IPS-NIHi11 (cell line): ENCODE data around the gene TSACC.
"Not testable (repeated sequence)": the region's sequence is repeated elsewhere in the genome, so short reads cannot be mapped to it uniquely, and the experiment has no call there.

ENCODE experiments used
- DNase-seq: peaks from one replicate; pipeline ENCODE4 v3.0.0; 2012; ENCODE audit warnings: mixed read lengths, low spot score

Gene TSACC

DNA sequence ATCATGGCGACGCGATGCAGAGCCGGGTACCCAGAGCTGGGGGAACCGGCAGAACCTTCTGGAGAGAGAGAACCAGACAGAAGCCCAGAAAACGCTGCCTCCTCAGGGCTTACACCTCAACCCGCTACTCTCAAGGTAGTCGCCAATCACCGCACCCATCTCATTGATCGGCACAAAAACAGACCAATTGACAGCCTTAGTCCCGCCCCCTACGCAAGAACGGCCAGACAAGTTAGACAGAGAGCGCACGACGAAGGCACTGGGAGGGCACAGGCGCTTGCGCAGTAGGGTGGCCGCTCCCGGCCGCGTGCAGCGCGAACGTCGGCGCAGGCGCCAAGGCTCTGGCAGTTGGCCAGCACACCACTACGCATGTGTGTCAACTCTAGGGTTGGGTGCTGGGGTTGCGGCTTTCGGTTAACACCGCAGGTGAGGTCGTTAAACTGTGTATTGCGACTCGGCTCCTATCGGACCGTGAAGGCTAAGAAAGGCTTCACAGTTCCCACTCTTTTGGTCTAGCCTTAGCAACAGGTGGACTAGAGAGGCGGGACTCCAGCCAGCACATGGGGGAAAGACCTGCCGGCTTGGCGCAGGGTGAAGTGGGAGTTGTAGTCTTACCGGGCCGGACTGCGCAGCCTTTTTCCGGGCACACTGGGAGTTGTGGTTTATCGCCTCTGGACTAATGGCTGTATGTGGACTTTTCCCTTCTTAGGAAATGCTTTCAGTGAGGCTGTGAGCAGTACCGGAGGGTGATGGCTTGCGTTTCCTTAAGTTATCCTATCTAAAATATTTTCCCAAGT is at the start of gene TSACC, which contains the start of gene CCT3:
TSACC (plus strand) TSS at position 347 of the 797 bp plus-strand sequence. CDS start 1,232 bp downstream, outside the sequence.
CCT3 (minus strand) TSS at position 113 of the 797 bp plus-strand sequence; CDS start at position 5, 108 bp downstream.
- DNase-seq: peak; percentile 97

DNA sequence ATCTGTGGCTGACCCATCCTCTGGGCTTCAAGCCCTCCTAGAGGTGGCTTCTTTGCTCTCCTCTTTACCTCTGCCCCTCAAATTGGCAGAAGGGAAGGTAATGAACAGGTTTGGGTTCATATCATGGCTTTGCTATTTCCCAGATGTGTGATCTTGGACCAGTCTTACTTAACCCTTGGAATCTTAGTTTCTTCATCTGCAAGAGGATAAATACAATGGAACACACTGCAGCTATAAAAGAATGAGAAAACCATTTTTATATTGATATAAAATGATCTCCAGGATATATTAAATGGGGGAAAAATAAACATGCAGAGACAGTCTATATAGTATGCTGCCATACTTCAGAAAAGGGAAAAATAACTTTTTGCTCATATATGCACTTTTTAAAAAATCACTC is 48.5 kb upstream of the TSACC start:
- DNase-seq: no peak

DNA sequence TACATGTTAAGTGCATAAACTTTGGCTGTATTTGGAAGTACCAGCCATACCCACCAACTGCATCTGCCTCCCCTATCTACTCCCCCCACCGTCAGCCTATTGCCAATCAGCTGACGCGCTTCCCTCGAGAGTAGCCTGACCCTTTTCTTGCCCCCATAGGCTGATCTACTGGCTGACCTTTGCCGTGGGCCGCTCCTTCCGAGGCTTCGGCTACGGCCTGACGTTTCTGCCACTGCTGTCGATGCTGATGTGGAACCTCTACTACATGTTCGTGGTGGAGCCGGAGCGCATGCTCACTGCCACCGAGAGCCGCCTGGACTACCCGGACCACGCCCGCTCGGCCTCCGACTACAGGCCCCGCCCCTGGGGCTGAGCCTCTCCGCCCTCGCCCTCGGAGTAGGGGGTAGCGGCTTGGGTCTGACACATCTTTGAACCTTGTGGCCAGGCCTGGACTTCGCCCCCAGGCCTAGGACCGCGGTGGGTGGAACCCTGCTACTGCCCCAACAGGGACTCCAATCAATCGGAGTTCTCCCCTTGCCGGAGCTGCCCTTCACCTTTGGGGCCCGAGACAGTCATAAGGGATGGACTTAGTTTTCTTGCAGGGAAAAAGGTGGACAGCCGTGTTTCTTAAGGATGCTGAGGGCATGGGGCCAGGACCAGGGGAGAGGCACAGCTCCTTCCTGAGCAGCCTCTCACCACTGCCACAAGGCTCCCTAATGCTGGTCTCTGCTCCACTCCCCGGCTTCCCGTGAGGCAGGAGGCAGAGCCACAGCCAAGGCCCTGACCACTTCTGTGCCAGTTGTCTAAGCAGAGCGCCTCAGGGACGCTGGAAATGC is 46.9 kb upstream of the TSACC start:
- peak; percentile 94 for DNase-seq

DNA sequence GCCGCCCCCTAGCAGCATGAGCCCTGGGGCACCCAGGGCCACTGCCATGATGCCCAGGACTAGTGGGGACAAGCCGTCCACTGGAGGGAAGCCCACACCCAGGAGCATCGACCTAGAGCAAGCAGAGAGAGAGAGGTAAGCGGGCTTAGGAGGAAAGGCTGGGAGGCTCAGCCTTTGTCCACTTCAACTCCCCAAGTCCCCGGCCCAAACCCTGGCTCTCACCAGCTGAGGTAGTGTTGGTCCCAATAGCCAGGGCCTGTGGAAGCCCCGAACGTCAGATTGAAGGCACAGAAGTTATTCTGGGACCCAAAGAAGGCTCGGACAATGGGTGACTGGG is 45.3 kb upstream of the TSACC start:
- DNase-seq: no peak

DNA sequence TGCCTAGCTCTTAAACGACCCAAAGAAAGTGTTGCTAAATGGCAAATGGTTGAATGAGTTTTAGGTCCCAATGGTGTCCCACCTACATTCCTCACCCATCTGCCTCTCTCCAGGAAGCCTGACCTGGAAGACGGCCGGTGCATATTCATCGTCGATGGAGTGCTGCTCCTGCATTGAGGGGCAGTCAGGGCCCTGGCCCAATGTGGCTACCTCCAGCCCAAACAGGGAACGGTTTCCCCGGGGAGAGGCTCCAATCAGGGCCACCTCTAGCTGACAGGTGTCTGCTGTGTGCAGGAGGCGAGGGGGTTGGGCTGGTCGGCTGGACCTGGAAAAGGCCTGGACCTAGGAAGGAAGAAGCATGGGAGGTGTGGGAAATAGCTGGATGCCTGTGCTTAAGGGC is 44.4 kb upstream of the TSACC start:
- DNase-seq: no peak

DNA sequence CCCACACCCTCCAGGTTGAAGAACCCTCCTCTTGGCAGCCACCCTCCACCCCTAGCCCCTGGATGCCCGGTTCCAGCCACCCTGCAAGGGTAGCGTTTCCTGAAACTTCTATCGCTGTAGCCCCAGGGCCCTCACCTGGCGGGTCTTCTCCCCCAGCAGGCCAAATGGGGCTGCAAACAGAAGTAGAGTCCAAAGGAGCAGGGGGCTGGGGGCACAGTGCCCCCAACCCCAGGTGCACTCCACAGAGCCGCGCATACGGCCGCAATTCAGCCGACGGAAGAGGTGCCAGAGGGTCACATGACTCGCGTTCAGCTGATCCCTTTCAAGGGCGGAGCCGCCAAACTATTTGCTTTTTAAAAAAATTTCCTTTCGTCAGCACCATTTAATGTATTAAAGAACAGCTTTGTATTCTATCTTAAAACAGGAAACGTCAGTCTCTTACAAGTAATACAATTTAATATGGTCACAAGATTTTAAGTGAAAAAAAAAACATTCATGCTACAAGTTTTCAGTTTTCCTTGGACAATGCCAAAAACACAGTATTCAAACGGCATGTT is 42.9 kb upstream of the TSACC start, which contains the start of gene GLMP:
GLMP (minus strand) TSS at position 289 of the 557 bp plus-strand sequence; CDS start at position 255, 34 bp downstream.
- DNase-seq: peak; percentile 77

DNA sequence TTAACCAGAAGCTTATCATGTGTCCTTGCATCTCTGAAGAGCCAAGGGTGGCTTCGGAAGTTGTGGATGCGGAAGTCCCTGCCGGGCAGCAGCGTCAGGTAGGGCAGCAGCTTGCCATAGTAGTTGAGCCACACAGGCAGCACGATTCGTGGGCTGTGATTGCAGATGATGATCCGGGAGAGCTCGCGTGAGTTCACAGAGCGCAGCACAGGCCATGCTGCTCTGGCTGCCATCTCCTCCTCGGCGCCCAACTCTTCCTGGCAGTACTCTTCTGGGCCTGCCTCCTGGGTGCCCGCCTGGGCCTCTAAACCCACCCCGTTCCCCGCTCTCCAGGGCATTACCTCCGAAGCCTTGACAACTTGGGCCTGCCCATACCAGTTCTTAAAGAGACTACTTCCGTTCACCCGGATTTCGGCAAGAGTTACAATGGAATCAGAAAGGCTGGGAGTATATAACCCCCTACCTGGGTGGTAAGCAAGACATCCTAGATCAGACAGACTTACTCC is 39.4 kb upstream of the TSACC start, which contains the start of gene VHLL:
VHLL (minus strand) TSS at position 456 of the 506 bp plus-strand sequence; CDS start at position 338, 118 bp downstream.
- no peak for DNase-seq

DNA sequence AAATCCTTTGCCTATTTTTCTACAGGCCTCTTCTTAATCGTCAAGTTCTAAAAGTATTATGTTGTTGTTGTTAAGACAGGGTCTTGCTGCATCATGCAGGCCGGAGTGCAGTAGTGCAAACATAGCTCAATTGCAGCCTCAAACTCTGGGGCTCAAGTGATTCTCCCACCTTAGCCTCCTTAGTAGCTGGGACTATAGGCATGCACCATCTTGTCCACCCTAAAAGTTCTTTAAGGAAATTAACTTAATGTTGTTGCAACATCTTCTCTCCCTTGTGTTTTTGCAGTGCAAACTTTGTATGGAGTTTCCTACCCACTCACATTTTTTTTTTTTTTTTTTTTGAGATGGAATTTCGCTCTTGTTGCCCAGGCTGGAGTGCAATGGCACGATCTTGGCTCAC is 35.1 kb upstream of the TSACC start:
- DNase-seq: no peak

DNA sequence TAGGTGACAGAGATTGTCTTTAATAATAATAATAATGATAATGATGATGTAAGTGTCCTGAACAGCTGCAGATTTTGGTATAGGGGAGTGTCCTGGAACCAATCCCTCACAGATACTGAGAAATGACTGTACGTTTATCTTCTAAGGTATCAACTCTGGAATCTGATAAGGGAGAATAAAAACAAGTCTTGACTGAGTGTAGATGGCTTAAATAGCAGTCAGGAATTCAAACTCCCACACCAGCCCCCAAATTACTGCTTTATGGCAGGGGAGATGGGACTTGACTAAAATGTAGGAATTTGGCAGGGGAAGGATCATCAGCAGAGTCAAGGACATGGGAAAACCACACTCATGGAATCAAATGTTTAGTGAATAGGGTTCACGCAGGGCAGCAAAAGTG is 33.1 kb upstream of the TSACC start:
- DNase-seq: no peak

DNA sequence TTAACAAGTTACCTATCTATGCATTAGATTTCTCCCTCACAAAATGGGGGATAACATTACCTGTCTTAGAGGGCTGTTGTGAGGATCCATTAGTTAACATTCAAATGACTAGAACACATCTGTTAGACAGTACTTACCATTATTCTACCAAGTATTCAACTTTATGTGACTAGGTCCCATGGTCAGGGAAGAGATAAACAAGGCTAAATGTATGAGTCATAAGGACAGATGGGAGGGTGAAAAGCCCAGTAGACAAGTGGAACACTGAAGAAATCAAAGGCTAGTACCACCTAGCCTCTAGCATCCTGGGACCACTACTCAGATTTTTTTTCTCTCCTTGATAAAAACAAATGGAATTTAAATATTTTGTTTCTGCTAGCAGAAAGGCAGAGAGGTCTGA is 30.2 kb upstream of the TSACC start:
- DNase-seq: no peak

DNA sequence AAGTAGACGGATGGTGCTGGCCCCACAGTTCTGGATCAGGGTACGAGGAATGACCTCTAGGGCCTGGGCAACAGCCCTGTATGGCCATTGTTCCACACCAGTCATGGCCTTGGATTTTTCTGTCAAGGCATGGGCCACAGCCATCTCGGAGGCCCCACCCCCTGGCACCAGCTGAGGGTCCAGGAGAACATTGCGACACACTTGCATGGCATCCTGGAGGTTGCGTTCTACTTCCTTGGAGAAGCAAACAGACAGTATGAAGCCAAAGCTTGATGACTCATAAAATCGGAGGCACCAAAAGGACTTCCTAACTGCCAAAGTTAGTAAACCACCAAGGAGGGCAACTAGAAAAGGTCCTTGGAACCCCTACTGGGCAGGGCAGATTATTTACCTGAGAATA is 27.4 kb upstream of the TSACC start:
- DNase-seq: no peak

DNA sequence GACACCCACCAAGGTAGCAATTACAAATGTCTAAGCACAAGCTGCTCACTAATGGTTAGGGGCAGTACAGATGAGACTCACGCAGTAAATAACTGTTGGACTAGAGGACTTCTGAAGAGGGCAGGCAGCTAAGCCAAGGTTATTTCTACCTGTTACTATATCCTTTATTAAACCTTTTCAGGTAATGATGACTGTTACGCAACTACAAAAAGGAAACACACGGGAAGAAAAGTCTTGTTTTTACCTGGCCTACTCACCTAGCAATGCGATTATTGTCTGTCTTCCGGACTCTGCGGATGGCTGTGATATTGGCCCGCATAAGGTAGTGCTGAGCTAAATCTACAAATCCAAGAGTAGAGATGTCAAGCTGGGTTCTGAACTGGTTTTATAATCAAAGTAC is 21.4 kb upstream of the TSACC start:
- no peak for DNase-seq

DNA sequence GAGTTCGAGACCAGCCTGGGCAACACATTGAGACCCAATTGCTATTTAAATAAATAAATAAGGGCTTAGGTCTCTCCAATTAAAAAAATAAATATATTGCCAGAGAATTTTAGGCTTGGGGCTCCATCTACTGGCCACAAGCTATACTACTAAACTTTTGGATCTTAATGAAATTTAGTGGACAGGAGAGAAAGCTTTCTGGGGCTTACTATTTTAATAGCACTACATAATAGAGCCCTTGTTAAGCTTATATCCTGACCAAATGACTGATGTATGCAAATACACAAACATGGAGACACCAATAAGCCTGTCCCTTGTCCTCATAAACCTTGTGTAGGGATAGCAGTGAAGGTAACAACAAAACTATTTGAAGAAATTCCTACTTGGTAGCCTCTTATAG is 18.7 kb upstream of the TSACC start:
- no peak for DNase-seq

DNA sequence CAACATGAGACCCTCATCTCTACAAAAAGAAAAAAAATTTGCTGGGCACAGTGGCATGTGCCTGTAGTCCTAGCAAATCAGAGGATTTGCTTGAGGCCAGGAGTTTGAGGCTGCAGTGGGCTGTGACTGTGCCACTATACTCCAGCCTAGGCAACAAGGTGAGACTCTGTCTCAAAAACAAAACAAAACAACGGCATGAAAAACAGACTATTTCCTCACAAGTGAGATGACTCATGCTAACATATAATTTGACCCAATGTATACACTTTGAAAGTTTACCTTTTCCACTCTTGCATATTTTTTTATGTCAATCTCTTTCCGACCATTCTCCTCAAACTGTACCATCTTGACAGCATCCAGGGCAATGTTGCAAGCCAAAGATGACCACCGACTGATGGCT is 17.8 kb upstream of the TSACC start:
- no peak for DNase-seq

DNA sequence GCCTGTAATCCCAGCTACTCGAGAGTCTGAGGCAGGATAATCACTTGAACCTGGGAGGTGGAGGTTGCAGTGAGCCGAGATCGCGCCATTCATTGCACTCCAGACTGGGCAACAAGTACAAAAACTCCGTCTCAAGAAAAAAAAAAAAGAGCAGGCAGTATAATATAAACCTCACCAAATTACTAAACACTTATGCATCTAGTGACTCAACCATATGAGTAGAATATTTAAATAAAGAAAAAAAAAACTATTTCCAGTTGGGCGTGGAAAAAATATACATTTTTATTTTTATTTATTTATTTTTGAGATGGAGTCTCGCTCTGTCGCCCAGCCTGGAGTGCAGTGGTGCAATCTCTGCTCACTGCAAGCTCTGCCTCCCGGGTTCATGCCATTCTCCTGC is 15.1 kb upstream of the TSACC start:
- DNase-seq: not testable (repeated sequence)

DNA sequence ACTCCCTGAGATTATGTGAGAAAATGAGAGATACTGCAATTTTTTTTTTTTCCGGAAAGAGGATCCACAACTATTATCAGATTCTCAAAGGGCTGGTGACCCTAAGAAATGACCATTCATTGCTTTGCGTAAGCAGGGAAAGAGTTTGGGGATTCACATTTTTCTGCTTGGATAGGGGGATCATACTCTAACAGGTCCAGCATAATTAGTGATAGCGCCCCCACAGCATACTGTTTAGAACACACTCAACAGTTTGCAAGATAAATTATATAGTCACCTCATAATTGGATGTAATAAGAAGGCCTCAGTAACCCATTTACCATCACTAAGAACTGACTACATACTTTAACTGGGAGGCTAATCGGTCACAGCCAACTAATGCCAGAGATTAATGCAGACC is 2.1 kb upstream of the TSACC start:
- no peak for DNase-seq

DNA sequence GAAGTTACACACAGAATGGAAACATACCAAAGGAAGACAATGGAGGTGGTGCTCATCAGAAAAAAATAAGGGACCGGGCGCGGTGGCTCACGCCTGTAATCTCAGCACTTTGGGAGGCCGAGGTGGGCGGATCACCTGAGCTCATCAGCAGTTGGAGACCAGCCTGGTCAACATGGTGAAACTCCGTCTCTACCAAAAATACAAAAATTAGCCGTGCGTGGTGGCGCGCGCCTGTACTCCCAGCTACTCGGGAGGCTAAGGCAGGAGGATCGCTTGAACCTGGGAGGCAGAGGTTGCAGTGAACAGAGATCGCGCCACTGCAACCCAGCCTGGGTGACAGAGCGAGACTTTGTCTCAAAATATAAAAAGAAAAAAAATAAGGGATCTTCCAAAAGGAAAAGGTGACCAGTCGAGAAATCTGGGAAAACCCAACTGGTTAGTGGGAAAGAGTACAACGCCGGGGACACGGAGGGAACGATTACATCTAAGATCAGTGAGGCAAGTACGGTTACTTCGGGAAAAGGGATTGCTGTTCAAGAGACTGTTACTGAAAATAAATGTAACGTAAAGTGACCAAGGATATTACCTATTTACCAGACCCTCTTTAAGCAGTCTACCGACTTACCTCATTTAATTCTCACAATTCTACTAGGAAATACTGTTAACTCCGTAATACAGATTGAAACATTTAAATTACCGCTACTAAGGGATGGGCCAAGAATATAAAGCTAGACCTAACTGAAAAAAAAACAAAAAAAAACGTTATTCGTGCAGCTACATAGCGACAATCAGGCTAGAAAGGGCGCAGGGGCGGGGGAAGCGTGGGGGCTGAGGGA is 1.1 kb upstream of the TSACC start:
- DNase-seq: no peak

DNA sequence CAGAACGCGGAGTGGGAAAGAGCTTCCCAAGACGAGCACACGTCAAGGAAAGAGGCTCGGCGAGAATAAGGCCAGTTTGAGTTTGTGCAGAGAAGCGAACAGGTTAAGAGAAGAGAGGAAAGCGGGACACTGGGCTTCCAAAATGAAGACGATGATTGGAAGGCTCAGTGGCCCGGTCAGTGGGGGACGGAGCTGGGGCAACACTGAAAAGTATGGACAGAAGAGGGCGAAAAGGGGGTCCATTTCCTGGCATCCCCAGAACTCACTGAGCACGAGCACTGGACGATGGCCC is 492 bp upstream of the TSACC start:
- DNase-seq: no peak

DNA sequence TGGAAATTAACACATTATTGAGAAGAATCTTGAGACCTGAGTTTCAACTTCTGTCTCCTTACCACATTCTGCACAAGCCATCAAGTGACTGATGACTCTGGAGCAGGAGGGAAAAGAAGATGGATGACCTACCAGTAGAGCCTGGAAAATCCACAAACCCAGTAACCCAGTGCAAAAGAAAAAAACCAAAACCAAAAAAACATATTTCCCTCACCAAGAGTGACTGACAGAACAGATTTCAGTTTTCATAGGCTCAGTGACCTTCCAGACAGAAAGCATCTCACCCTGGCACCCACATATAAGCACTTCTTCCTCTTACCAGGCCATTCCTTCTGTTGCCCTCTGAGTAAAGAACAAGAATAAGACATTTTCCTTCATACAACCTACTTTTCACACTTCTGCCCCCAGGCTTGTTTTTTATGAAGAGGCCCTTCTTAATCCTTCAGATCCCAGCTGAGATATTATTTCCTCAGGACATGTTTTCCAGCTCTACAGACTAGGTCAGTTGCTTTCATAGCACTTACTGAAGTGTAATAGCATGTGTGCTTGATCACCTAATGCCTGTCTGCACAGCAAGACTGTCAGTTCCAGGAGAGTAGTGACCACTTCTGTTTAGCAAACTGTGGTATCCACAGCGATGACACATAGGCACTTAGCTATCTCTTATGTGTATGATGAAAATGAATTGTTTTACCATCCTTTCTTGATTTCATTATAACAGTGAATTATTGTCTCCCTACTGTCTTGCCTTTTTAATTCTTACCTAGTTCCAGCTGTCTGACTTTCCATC is 4.0 kb downstream of the TSACC start:
- DNase-seq: no peak

DNA sequence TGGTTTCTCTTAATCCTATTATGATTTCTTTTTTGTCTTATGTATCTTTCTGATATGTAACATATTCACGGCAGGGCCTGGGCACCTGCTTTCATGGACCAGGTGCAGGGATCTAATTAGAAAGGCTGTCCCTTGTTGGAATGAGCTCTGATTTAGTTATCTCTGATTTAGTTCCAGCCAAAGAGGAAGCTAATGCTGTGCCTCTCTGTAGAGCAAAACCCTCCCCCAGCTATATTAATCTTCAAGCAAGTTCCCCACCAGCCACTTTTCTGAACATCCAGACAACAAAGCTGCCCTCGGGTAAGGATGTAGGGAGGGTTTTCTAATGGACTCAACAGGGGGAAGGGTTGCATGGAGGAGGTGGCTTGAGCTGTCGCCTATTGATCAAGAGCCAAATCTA is 6.1 kb downstream of the TSACC start:
- no peak for DNase-seq

DNA sequence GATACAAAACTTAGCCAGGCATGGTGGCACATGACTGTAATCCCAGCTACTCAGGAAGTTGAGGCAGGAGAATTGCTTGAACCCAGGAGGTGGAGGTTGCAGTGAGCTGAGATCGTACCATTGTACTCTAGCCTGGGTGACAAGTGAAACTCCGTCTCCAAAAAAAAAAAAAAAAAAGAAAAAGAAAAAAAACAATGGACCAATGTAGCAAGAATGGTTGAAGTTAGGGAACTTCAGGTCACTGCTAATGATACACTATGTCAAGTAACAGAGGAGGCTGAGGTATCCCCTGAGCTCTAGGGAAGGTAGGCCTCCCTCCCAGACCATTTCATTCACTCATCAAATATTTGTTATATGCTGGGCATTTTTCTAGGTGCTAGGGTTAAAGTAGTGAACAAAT is 7.7 kb downstream of the TSACC start:
- not testable (repeated sequence) for DNase-seq
